Transverse colon (tissue), 3 donors: ENCODE data around the gene RGS6.

Experiments used
- CTCF ChIP-seq, 5 experiments: fragments of 200-600 bp in 3 of 5; fragments of 450-650 bp in 2 of 5; sonication (generic) in 3 of 5; IDR thresholded peaks; 1 replicate in 2 of 5; 2 replicates in 3 of 5; pipeline ENCODE4 v1.5.1; 2016 to 2017; ENCODE audit warnings: antibody characterized with exemption in 5 of 5, inconsistent platforms in 3 of 5, mild to moderate bottlenecking in 2 of 5, moderate library complexity in 1 of 5
- EP300 ChIP-seq: sonication (generic); formaldehyde crosslinking; IDR thresholded peaks from one replicate; pipeline ENCODE4 v1.6.1; 2017; ENCODE audit warnings: antibody characterized with exemption, low read depth
- POLR2A ChIP-seq: fragments of 450-650 bp; IDR thresholded peaks from one replicate; pipeline ENCODE4 v1.6.1; 2016; ENCODE audit warnings: antibody characterized with exemption, mild to moderate bottlenecking, moderate library complexity

GRCh38 chr14:72380456-72380855 lies 448.2 kb downstream of the RGS6 start:
- TF ChIP-seq CTCF (IDR thresholded peaks at IDR 0.05) (no peak), POLR2A (no peak), EP300 (no peak)
